Left lung (tissue), 10 donors: ENCODE results near the gene CPEB4. TPM values are rescaled to one million over a fixed set of nuclear protein-coding genes. Genes with fewer than 3 reads are reported as not detected.

Experiments
- ATAC-seq: fragments of 200-7000 bp; cut with Tn5 transposase; one replicate; pipeline ENCODE4 v1.9.1; 2020; ENCODE audit warnings: moderate library complexity
- DNase-seq, 4 donors: peaks; one replicate each; pipeline ENCODE4 v3.0.0-alpha.2; 2013 to 2020
- H3K27ac ChIP-seq, 2 donors: fragments of 200-600 bp; sonication (generic) in 1 of 2; one replicate each; pipeline versions ENCODE4 v1.5.0 to v1.8.0; 2020 to 2021
- H3K27me3 ChIP-seq, 2 donors: fragments of 200-600 bp; sonication (generic) in 1 of 2; one replicate each; pipeline versions ENCODE4 v1.5.0 to v1.8.0; 2020 to 2021
- H3K36me3 ChIP-seq, 2 donors: fragments of 200-600 bp; sonication (generic) in 1 of 2; one replicate each; pipeline versions ENCODE4 v1.5.0 to v1.8.0; 2020 to 2021
- H3K4me1 ChIP-seq, 2 donors: fragments of 200-600 bp; one replicate each; pipeline ENCODE4 v1.8.0; 2021
- H3K4me3 ChIP-seq, 2 donors: fragments of 200-600 bp; sonication (generic) in 1 of 2; one replicate each; pipeline versions ENCODE4 v1.5.0 to v1.8.0; 2020 to 2021; ENCODE audit warnings: mild to moderate bottlenecking in 1 of 2
- H3K9me3 ChIP-seq, 2 donors: fragments of 200-600 bp; sonication (generic) in 1 of 2; one replicate each; pipeline versions ENCODE4 v1.5.0 to v1.8.0; 2020 to 2021
- CTCF ChIP-seq, 2 donors: fragments of 200-600 bp; sonication (generic) in 1 of 2; IDR thresholded peaks; one replicate each; pipeline versions ENCODE4 v1.5.0 to v1.8.0; 2021; ENCODE audit warnings: antibody characterized with exemption in 2 of 2
- intact Hi-C, 2 donors: fragments of 100-400 bp; cut with DNase I; formaldehyde crosslinking; loops; one replicate each; pipeline versions ENCODE4 v1.11.2 to v1.14.2; 2022
- polyA plus RNA-seq, 6 donors: library from polyadenylated mRNA; unstranded; fragments of 120-200 nt; gene quantifications; one replicate each; pipeline ENCODE4 v1.2.1, GENCODE V29; 2013; ENCODE audit not compliant: insufficient read length in 6 of 6
- total RNA-seq, 2 donors: library from RNA; stranded (reverse); fragmentation: NEBNext Ultra II Directional; extraction: Animal tissue kit (Norgen Biotek cat#: 25700); gene quantifications; one replicate each; pipeline ENCODE4 v1.2.1, GENCODE V29; 2021
- donor health status: DM: no; HTN: yes; CAD: no.
- donor health status: DM: no; HTN: no; CAD: no.

CPEB4 gene
- total and polyA plus RNA-seq, 8 donors: 16.3 to 59.6 (median 18.0) TPM

DNA sequence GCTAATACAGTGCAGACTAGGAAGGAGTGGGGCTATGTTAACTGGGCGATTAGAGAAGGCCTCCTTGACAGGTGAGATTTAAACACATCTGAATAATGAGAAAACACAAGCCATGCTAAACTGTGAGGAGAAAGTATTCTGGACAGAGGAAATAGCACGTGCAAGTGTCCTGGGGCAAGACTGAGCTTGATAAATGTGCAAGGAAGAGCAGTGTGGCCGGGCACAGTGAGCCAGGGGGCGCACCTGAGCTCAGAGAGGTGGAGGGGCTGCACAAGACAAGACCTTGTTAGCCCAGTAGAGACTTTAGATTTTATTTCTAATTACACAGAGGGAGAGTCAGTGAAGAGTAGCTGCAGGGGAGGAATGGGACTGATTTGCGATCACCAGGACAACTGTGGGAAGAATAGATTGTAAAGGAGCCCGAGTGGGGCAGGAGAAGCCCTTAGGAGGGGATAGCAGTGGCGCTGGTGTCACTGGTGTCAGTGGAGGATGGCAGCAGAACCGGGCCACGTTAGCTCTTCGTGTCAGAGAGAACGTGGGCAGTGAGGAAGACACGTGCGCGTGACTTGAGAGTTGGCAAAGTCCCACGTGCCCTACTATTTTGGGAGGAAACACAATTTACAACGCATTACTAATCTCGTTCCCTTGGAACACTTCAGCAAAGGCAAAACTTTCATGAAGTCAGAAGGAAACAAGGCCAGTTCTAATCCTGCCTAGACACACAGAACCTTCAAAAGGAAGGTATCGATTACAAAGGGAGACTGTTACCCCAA is 82.9 kb downstream of the CPEB4 start:
- no peaks in the 10 kb centered on the region for H3K9me3 ChIP-seq
- no peak overlapping the region for H3K27ac ChIP-seq
- H3K27me3 ChIP-seq: no peaks in the 10 kb centered on the region
- ATAC-seq (no peak), DNase-seq (no peak)
- H3K4me1 ChIP-seq: peaks cover 0 to 19% of the 10 kb centered on the region in 2 donors
- no peak for TF ChIP-seq CTCF (IDR thresholded peaks at IDR 0.05)
- no peak overlapping the region for H3K4me3 ChIP-seq
- intact Hi-C loops: loop anchor here in 1 of 2 donors (10.0 kb wide), 1 partner anchor 356 kb away; the partner anchor contains the start of gene BOD1
- no peaks in the 10 kb centered on the region for H3K36me3 ChIP-seq

DNA sequence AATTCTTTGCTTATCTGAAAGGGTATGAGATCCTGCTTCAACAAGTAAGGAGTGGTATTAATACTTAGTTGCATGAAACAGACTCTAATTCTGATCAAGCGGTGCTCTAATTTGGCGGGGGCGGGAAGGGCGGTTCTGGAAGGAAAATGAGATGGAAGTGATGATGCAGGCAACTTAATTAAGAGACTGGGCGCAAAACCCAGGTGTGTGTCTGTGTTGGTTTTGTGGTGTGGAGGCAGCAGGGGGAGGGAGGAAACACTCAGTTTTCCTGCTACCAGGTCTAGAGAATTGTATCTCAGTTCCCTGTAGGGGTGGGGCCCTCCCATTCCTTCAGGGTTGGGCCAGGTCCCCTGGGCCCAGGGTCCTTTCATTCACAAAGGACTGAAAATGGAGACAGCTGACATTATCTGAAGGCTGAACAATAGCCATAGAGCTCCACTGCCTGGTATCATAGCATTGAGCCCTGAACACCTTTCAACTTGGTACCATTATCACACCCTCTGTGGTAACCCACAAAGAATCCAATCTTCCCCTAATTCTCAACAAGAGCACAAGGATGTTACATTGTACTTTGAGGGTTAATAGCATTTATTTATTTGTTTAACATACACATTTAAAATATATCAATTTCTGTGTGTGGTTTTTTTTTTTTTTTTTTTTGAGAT is 83.7 kb downstream of the CPEB4 start:
- no peaks in the 10 kb centered on the region for H3K27me3 ChIP-seq
- no peak for TF ChIP-seq CTCF (IDR thresholded peaks at IDR 0.05)
- H3K27ac ChIP-seq: no peak overlapping the region
- peaks cover 0 to 19% of the 10 kb centered on the region in 2 donors for H3K4me1 ChIP-seq
- no peak for DNase-seq
- intact Hi-C loops: loop anchor here (2.0 to 10.0 kb wide), 2 partner anchors 353 to 357 kb away; partner anchors contain the start of gene BOD1 (in 1 of the 2)
- H3K9me3 ChIP-seq: no peaks in the 10 kb centered on the region
- no peaks in the 10 kb centered on the region for H3K36me3 ChIP-seq
- ATAC-seq: no peak
- H3K4me3 ChIP-seq: no peak overlapping the region

- DNase-seq (no peak), ATAC-seq (no peak)
- H3K4me1 ChIP-seq: peaks cover 0 to 19% of the 10 kb centered on the region in 2 donors
- no peaks in the 10 kb centered on the region for H3K36me3 ChIP-seq
- intact Hi-C loops: loop anchor here (2.0 to 10.0 kb wide), 2 partner anchors 354 to 358 kb away; partner anchors contain the start of gene BOD1 (in 1 of the 2)
- H3K9me3 ChIP-seq: no peaks in the 10 kb centered on the region
- no peak overlapping the region for H3K27ac ChIP-seq
- H3K4me3 ChIP-seq: peak overlapping the region; percentile 42 to 43
- TF ChIP-seq CTCF (IDR thresholded peaks at IDR 0.05): no peak
- H3K27me3 ChIP-seq: no peaks in the 10 kb centered on the region
These were observed 84.4 kb downstream of the CPEB4 start for GRCh38 chr5:173972607-173972924.

DNA sequence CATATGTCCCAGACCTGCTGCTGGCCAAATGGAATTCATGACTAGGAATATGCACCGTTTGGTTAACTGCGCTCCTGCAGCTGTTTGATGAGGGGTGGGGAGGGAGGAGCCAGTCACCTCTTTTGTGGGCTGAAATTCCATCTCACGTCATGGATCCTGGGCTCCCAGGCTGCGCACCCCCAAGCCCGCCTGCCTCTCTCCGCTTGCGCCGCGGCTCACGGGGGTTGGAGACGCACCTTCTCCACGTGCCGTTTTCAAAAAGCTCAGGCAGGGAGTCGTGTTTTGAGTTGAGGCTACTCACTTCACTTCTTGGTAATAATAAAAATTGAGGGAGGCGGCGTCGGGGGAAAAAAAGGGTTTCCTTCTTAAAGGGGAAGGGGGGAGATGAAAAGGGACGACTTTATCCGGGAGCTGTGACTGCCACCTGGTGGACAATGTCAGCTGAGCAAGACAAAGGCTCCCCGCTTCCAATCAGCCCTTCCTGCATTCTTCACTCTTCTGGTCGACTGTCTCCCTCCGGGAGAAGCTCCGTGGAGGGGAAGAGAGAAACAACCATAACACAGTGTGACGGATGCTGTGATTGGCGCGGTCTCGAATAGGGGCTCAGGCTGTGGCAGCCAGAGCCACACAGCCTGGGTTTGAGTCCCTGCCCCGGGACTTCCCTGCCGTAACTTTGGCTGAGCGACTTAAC is 84.9 kb downstream of the CPEB4 start:
- peak in 3 of 4 donors; percentile 86 to 90 (median 87) for DNase-seq
- peak; percentile 94 for ATAC-seq
- intact Hi-C loops: loop anchor here (2.0 to 10.0 kb wide), 2 partner anchors 354 to 358 kb away; partner anchors contain the start of gene BOD1 (in 1 of the 2)

More for the DNA sequence above, 84.9 kb downstream of the CPEB4 start:
- Histone ChIP-seq H3K4me3 (peak overlapping the region; percentile 42 to 43), H3K4me1 (peaks cover 0 to 19% of the 10 kb centered on the region in 2 donors), H3K9me3 (no peaks in the 10 kb centered on the region), H3K27me3 (peaks cover 0 to 4% of the 10 kb centered on the region in 2 donors), H3K36me3 (no peaks in the 10 kb centered on the region), H3K27ac (peak overlapping the region in 1 of 2 donors; percentile 13)
- peak; percentile 79 to 93 for TF ChIP-seq CTCF (IDR thresholded peaks at IDR 0.05)
